Measurements from ENCODE around the gene EHBP1L1.
A peak's percentile ranks its signal among the peaks of the same experiment; 100 is the strongest.

Gene EHBP1L1

DNA sequence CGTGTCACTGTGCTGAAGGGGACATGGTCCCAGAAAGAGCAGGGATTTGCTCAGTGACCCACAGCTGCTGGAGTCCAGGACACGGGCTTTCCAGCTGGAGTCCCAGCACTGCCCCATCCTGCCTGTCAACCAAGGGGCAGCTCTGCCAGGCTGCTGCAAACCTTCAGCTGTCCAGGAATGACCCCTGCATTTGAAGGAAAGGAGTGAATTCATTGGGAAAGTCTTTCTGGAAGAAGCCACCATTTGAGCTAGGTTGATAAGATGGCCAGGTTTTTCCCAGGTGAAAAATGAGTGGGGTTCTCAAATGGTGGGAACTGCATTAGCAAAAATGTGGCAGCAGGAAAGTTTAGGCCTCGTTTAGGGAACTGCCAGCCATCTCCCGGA, 10.4 kb downstream of the EHBP1L1 start:
- no CpG with 5 or more reads among the region's 4 CpGs for WGBS (ENCODE audit: extremely low coverage, insufficient coverage, insufficient read length)
- Histone ChIP-seq H3K27ac (ENCODE audit: low read depth, low read length) (no peak overlapping the region), H2BK12ac (ENCODE audit: low read length) (no peak overlapping the region), H3K4me1 (ENCODE audit: control insufficient read depth in 1 of 2, insufficient read depth in 2 of 2, low read length in 2 of 2) (no peaks in the 10 kb centered on the region), H3K27me3 (ENCODE audit: insufficient read depth, low read length) (no peaks in the 10 kb centered on the region), H3K23ac (ENCODE audit: low read length) (no peak overlapping the region), H2BK120ac (ENCODE audit: insufficient read depth, low read length, poor library complexity) (no peak overlapping the region), H4K8ac (ENCODE audit: low read depth, low read length) (no peak overlapping the region), H3K79me2 (ENCODE audit: control insufficient read depth, insufficient read depth, low read length, poor library complexity) (no peaks in the 10 kb centered on the region), H3K4me3 (ENCODE audit: low read depth, low read length) (no peak overlapping the region), H2BK5ac (ENCODE audit: low read depth, low read length, poor library complexity) (no peak overlapping the region), H3K79me1 (ENCODE audit: low read length) (no peaks in the 10 kb centered on the region), H4K12ac (ENCODE audit: low read depth, low read length) (no peak overlapping the region), H4K91ac (ENCODE audit: low read depth, low read length) (no peak overlapping the region), H2AK5ac (ENCODE audit: low read length) (no peak overlapping the region), H3K14ac (ENCODE audit: low read length) (no peak overlapping the region), H2AFZ (ENCODE audit: insufficient read depth, low read length, poor library complexity) (no peak overlapping the region), H3K4me2 (ENCODE audit: low read length) (no peak overlapping the region), H3K9me3 (ENCODE audit: insufficient read depth, low read depth, low read length) (peaks cover 4% of the 10 kb centered on the region), H3K9ac (ENCODE audit: low read length) (no peak overlapping the region), H3K18ac (ENCODE audit: low read length) (no peak overlapping the region), H3K4ac (ENCODE audit: low read depth, low read length) (no peak overlapping the region), H3K36me3 (ENCODE audit: control insufficient read depth in 1 of 2, insufficient read depth in 2 of 2, low read length in 2 of 2) (peaks cover 15 to 21% of the 10 kb centered on the region in 2 experiments)
- DNase-seq, result no peak

DNA sequence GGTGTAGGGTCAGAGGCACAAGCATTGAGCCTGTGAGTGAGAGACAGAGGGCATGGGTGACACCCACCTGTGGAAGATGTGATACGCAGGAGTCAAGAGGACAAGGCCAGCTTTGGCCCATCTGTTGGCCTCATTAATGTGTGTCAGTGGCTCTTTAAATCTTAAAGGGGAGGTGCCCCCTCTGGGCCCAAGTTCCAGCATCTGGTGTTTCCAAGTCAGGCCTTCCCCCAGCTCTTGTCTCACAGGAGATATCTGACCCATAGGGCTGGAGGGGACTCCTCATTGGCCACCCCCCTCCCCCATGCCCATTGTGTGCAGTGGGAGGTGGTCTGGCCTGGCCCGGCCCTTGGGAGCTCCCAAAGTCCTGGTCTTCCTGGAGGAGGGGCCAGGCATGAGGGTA, 10.8 kb downstream of the EHBP1L1 start:
- no CpG with 5 or more reads among the region's 2 CpGs for WGBS (ENCODE audit: extremely low coverage, insufficient coverage, insufficient read length)
- peaks cover 0 to under 1% of the 10 kb centered on the region in 2 experiments for H3K4me1 ChIP-seq (ENCODE audit: control insufficient read depth in 1 of 2, insufficient read depth in 2 of 2, low read length in 2 of 2)
- no peak overlapping the region for H4K8ac ChIP-seq (ENCODE audit: low read depth, low read length)

DNA sequence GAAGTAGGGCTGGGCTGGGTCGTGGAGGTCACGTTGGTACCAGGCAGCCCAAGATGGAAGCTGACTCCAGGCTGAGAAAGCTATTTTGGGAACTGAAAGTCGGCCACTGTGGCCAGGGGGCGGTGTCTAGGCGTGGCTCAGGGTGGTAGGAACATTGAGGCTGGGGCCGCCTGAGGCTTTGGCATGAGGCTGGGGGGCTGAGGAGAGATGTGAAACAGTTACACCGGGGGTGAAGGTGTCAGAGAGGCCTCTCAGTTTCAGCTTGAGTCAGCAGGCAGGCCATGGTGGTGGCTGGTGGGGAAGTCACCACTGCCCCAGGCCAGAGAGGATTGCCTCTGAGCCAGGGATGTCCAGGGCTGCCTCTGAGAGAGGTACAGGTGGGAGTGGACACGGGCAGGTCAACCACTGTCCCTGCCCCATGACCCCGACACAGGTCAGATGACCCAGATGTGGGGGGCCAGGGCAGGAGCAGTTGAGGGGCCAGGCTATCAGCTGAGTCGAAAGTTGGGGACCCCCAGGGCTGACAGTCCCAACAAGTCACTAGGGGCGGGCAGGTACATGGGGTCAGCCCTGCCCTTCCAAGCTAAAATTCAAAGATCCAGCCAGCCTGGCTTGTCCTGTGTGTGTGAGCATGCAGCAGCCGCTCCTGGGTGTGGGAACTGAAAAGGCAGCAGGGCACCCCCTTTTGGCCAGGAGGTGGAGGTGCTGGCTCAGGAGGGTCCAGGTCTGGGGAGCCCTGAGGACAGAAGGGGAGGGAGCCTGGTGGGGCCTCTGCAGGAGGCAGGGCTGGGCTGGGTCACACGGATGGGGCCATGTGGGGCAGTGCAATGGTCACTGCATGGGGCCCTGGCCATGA, 12.6 kb downstream of the EHBP1L1 start:
- no peak overlapping the region for H4K12ac ChIP-seq (ENCODE audit: low read depth, low read length)
- H3K9me3 ChIP-seq (ENCODE audit: insufficient read depth, low read depth, low read length), result peaks cover 4% of the 10 kb centered on the region
- H3K9ac ChIP-seq (ENCODE audit: low read length), result no peak overlapping the region
- H2BK120ac ChIP-seq (ENCODE audit: insufficient read depth, low read length, poor library complexity), result no peak overlapping the region
- no peak overlapping the region for H3K18ac ChIP-seq (ENCODE audit: low read length)
- no peak overlapping the region for H4K91ac ChIP-seq (ENCODE audit: low read depth, low read length)
- no peak overlapping the region for H3K4me3 ChIP-seq (ENCODE audit: low read depth, low read length)
- H3K4me1 ChIP-seq (ENCODE audit: control insufficient read depth in 1 of 2, insufficient read depth in 2 of 2, low read length in 2 of 2), result peaks cover 0 to 8% of the 10 kb centered on the region in 2 experiments
- H2BK12ac ChIP-seq (ENCODE audit: low read length), result no peak overlapping the region
- peaks cover 3% of the 10 kb centered on the region for H3K79me1 ChIP-seq (ENCODE audit: low read length)
- DNase-seq, result peak in 1 of 2 donors; percentile 43
- H3K27ac ChIP-seq (ENCODE audit: low read depth, low read length), result no peak overlapping the region
- no peak overlapping the region for H3K4ac ChIP-seq (ENCODE audit: low read depth, low read length)
- no peak overlapping the region for H2AFZ ChIP-seq (ENCODE audit: insufficient read depth, low read length, poor library complexity)
- no peak overlapping the region for H3K4me2 ChIP-seq (ENCODE audit: low read length)
- no CpG with 5 or more reads among the region's 13 CpGs for whole genome bisulfite sequencing (ENCODE audit: extremely low coverage, insufficient coverage, insufficient read length)
- peaks cover 10 to 16% of the 10 kb centered on the region in 2 experiments for H3K36me3 ChIP-seq (ENCODE audit: control insufficient read depth in 1 of 2, insufficient read depth in 2 of 2, low read length in 2 of 2)
- H4K8ac ChIP-seq (ENCODE audit: low read depth, low read length), result no peak overlapping the region
- H3K27me3 ChIP-seq (ENCODE audit: insufficient read depth, low read length), result peaks cover 5% of the 10 kb centered on the region
- H3K23ac ChIP-seq (ENCODE audit: low read length), result no peak overlapping the region
- H3K79me2 ChIP-seq (ENCODE audit: control insufficient read depth, insufficient read depth, low read length, poor library complexity), result no peaks in the 10 kb centered on the region
- no peak overlapping the region for H2BK5ac ChIP-seq (ENCODE audit: low read depth, low read length, poor library complexity)
- no peak overlapping the region for H2AK5ac ChIP-seq (ENCODE audit: low read length)
- H3K14ac ChIP-seq (ENCODE audit: low read length), result no peak overlapping the region

More for the DNA sequence above, 10.8 kb downstream of the EHBP1L1 start:
- Histone ChIP-seq H3K27me3 (ENCODE audit: insufficient read depth, low read length) (no peaks in the 10 kb centered on the region), H2BK12ac (ENCODE audit: low read length) (no peak overlapping the region), H4K91ac (ENCODE audit: low read depth, low read length) (no peak overlapping the region), H3K14ac (ENCODE audit: low read length) (no peak overlapping the region), H3K9me3 (ENCODE audit: insufficient read depth, low read depth, low read length) (peaks cover 4% of the 10 kb centered on the region), H2AK5ac (ENCODE audit: low read length) (no peak overlapping the region), H3K23ac (ENCODE audit: low read length) (no peak overlapping the region), H2AFZ (ENCODE audit: insufficient read depth, low read length, poor library complexity) (no peak overlapping the region), H3K18ac (ENCODE audit: low read length) (no peak overlapping the region), H3K9ac (ENCODE audit: low read length) (no peak overlapping the region), H4K12ac (ENCODE audit: low read depth, low read length) (no peak overlapping the region), H2BK5ac (ENCODE audit: low read depth, low read length, poor library complexity) (no peak overlapping the region), H3K4me3 (ENCODE audit: low read depth, low read length) (no peak overlapping the region), H3K27ac (ENCODE audit: low read depth, low read length) (no peak overlapping the region), H2BK120ac (ENCODE audit: insufficient read depth, low read length, poor library complexity) (no peak overlapping the region), H3K79me1 (ENCODE audit: low read length) (no peaks in the 10 kb centered on the region), H3K36me3 (ENCODE audit: control insufficient read depth in 1 of 2, insufficient read depth in 2 of 2, low read length in 2 of 2) (peaks cover 14 to 18% of the 10 kb centered on the region in 2 experiments), H3K79me2 (ENCODE audit: control insufficient read depth, insufficient read depth, low read length, poor library complexity) (no peaks in the 10 kb centered on the region), H3K4me2 (ENCODE audit: low read length) (no peak overlapping the region), H3K4ac (ENCODE audit: low read depth, low read length) (no peak overlapping the region)
- DNase-seq, result no peak

DNA sequence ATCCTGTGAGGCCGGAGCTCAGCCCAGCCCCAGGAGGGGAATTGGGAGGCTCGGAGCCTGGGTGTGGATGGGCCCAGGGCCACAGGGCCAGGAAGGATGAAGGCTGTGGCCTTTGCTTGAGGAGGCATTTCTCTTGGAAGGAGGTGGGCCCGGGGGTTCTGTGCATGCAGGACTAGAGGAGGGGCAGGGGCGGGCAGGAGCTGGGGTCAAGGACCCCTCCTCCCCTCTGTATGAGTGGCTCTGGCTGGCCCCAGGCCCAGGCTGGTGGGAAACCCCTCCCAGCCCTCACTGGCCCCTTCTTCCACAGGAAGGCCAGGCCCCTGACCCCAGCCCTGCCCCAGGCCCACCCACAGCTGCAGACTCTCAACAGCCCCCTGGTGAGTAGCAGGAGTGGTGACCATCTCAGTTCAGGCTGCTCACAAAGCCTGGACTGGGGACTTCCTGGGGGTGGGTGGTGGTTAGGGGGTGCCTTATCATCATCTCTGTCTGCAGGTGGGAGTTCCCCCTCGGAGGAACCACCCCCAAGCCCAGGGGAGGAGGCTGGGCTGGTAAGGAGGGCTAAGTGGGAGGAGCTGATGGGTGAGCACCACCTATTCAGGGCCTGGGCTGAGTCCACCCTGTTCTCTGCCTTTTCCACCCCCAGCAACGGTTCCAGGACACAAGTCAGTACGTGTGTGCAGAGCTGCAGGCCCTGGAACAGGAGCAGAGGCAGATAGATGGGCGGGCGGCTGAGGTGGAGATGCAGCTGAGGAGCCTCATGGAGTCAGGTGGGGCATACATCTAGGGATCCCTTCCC, 13.8 kb downstream of the EHBP1L1 start:
- Histone ChIP-seq H2BK120ac (ENCODE audit: insufficient read depth, low read length, poor library complexity) (no peak overlapping the region), H2AK5ac (ENCODE audit: low read length) (no peak overlapping the region), H3K4me3 (ENCODE audit: low read depth, low read length) (no peak overlapping the region), H3K27ac (ENCODE audit: low read depth, low read length) (no peak overlapping the region), H2BK12ac (ENCODE audit: low read length) (no peak overlapping the region), H3K18ac (ENCODE audit: low read length) (no peak overlapping the region), H3K4me2 (ENCODE audit: low read length) (no peak overlapping the region), H3K14ac (ENCODE audit: low read length) (no peak overlapping the region), H3K36me3 (ENCODE audit: control insufficient read depth in 1 of 2, insufficient read depth in 2 of 2, low read length in 2 of 2) (peaks cover 8 to 15% of the 10 kb centered on the region in 2 experiments), H4K8ac (ENCODE audit: low read depth, low read length) (no peak overlapping the region), H3K79me2 (ENCODE audit: control insufficient read depth, insufficient read depth, low read length, poor library complexity) (no peaks in the 10 kb centered on the region), H3K4me1 (ENCODE audit: control insufficient read depth in 1 of 2, insufficient read depth in 2 of 2, low read length in 2 of 2) (peaks cover 0 to 8% of the 10 kb centered on the region in 2 experiments), H3K23ac (ENCODE audit: low read length) (no peak overlapping the region), H3K4ac (ENCODE audit: low read depth, low read length) (no peak overlapping the region), H3K9ac (ENCODE audit: low read length) (no peak overlapping the region), H4K91ac (ENCODE audit: low read depth, low read length) (no peak overlapping the region), H4K12ac (ENCODE audit: low read depth, low read length) (no peak overlapping the region), H3K79me1 (ENCODE audit: low read length) (peaks cover 3% of the 10 kb centered on the region), H3K27me3 (ENCODE audit: insufficient read depth, low read length) (peaks cover 5% of the 10 kb centered on the region), H2BK5ac (ENCODE audit: low read depth, low read length, poor library complexity) (no peak overlapping the region), H2AFZ (ENCODE audit: insufficient read depth, low read length, poor library complexity) (no peak overlapping the region), H3K9me3 (ENCODE audit: insufficient read depth, low read depth, low read length) (peaks cover 4% of the 10 kb centered on the region)
- no CpG with 5 or more reads among the region's 9 CpGs for WGBS (ENCODE audit: extremely low coverage, insufficient coverage, insufficient read length)
- DNase-seq, result no peak

Measured in trophoblast cell (in vitro differentiated cells and primary cell).